ENCODE data around the gene CEP350. TPM values are rescaled to one million over a fixed set of nuclear protein-coding genes. Genes with fewer than 3 reads are reported as not detected.

CEP350 gene
- total and polyA plus RNA-seq, 2 of the 13 experiments (the other 11 are each of a cell fraction or from before 2014, with no cell fraction given), result 7.6 to 35.9 TPM

DNA sequence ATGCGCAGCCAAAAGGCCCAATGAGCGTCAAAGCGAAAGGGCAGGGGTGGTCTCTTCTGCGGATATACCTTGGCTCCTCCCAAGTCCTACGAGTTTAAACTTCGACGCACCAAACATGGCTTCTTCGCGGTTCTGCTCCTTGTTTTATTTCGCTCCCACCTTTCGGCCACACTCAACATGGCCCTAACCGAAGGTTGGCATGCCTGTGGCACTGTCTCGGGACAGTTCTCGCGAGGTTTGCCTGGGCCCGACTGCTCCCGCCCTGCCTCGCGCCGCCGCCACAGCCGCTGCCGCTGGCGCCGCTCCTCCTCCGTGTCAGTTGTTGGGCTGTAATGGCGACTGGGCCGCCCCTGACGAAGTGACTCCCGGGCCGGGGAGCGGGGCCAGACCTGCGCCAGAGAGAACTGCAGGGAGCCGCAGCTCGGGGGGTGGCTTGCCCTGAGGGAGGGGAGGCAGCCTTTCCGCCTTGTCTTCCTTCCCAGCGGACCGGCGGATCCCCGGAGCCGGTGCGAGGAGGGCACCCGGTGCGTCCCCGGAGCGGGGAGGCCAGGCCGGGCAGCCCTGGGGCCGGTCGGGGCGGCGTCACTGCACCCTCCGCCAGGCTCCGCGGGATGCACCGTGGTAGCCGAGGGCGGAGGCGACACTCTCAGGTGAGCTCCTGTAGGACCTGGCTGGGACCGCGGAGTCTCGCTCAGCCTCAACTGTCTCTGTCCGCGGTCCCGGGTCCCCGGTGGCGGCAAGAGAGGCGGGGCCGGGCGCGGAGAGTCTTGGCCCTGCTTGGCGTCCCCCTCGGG, at the start of gene CEP350 (continued):
- TF ChIP-seq, protein P1, sequence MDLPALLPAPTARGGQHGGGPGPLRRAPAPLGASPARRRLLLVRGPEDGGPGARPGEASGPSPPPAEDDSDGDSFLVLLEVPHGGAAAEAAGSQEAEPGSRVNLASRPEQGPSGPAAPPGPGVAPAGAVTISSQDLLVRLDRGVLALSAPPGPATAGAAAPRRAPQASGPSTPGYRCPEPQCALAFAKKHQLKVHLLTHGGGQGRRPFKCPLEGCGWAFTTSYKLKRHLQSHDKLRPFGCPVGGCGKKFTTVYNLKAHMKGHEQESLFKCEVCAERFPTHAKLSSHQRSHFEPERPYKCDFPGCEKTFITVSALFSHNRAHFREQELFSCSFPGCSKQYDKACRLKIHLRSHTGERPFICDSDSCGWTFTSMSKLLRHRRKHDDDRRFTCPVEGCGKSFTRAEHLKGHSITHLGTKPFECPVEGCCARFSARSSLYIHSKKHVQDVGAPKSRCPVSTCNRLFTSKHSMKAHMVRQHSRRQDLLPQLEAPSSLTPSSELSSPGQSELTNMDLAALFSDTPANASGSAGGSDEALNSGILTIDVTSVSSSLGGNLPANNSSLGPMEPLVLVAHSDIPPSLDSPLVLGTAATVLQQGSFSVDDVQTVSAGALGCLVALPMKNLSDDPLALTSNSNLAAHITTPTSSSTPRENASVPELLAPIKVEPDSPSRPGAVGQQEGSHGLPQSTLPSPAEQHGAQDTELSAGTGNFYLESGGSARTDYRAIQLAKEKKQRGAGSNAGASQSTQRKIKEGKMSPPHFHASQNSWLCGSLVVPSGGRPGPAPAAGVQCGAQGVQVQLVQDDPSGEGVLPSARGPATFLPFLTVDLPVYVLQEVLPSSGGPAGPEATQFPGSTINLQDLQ (CRISPR knock-in tag; IDR thresholded peaks at IDR 0.05), result no peak
- TF ChIP-seq, protein P2, sequence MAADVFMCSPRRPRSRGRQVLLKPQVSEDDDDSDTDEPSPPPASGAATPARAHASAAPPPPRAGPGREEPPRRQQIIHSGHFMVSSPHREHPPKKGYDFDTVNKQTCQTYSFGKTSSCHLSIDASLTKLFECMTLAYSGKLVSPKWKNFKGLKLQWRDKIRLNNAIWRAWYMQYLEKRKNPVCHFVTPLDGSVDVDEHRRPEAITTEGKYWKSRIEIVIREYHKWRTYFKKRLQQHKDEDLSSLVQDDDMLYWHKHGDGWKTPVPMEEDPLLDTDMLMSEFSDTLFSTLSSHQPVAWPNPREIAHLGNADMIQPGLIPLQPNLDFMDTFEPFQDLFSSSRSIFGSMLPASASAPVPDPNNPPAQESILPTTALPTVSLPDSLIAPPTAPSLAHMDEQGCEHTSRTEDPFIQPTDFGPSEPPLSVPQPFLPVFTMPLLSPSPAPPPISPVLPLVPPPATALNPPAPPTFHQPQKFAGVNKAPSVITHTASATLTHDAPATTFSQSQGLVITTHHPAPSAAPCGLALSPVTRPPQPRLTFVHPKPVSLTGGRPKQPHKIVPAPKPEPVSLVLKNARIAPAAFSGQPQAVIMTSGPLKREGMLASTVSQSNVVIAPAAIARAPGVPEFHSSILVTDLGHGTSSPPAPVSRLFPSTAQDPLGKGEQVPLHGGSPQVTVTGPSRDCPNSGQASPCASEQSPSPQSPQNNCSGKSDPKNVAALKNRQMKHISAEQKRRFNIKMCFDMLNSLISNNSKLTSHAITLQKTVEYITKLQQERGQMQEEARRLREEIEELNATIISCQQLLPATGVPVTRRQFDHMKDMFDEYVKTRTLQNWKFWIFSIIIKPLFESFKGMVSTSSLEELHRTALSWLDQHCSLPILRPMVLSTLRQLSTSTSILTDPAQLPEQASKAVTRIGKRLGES (CRISPR knock-in tag; IDR thresholded peaks at IDR 0.05; ENCODE audit: borderline replicate concordance), result no peak
- no peak; the same call in 1 of the 2 replicates for TF ChIP-seq ZNF616 (CRISPR knock-in tag; IDR thresholded peaks at IDR 0.05; ENCODE audit: low read depth)
- no peak for TF ChIP-seq ZNF333 (CRISPR knock-in tag; IDR thresholded peaks at IDR 0.05; ENCODE audit: borderline replicate concordance)
- TF ChIP-seq HMGA1 (CRISPR knock-in tag; conservative IDR thresholded peaks at IDR 0.05), result no peak
- no peak; the same call in 1 of the 2 replicates for TF ChIP-seq ZNF878 (CRISPR knock-in tag; IDR thresholded peaks at IDR 0.05)
- TF ChIP-seq HHEX (CRISPR knock-in tag; IDR thresholded peaks at IDR 0.05), result no peak
- TF ChIP-seq ATF1 (CRISPR knock-in tag; IDR thresholded peaks at IDR 0.05), result 0 out of 2 replicates have a peak, but pooled peaks have one; percentile 16
- TF ChIP-seq, protein P3, sequence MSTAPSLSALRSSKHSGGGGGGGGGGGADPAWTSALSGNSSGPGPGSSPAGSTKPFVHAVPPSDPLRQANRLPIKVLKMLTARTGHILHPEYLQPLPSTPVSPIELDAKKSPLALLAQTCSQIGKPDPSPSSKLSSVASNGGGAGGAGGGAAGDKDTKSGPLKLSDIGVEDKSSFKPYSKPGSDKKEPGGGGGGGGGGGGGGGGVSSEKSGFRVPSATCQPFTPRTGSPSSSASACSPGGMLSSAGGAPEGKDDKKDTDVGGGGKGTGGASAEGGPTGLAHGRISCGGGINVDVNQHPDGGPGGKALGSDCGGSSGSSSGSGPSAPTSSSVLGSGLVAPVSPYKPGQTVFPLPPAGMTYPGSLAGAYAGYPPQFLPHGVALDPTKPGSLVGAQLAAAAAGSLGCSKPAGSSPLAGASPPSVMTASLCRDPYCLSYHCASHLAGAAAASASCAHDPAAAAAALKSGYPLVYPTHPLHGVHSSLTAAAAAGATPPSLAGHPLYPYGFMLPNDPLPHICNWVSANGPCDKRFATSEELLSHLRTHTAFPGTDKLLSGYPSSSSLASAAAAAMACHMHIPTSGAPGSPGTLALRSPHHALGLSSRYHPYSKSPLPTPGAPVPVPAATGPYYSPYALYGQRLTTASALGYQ (CRISPR knock-in tag; IDR thresholded peaks at IDR 0.05), result 0 out of 2 replicates have a peak, but pooled peaks have one; percentile 63
- peak; percentile 86 for TF ChIP-seq ZNF337 (CRISPR knock-in tag; IDR thresholded peaks at IDR 0.05; ENCODE audit: borderline replicate concordance, low read depth)
- TF ChIP-seq BHLHE40 (IDR thresholded peaks at IDR 0.05; ENCODE audit: low read length), result no peak
- TF ChIP-seq, protein P4, sequence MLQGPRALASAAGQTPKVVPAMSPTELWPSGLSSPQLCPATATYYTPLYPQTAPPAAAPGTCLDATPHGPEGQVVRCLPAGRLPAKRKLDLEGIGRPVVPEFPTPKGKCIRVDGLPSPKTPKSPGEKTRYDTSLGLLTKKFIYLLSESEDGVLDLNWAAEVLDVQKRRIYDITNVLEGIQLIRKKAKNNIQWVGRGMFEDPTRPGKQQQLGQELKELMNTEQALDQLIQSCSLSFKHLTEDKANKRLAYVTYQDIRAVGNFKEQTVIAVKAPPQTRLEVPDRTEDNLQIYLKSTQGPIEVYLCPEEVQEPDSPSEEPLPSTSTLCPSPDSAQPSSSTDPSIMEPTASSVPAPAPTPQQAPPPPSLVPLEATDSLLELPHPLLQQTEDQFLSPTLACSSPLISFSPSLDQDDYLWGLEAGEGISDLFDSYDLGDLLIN (CRISPR knock-in tag; IDR thresholded peaks at IDR 0.05; ENCODE audit: borderline replicate concordance), result no peak
- TF ChIP-seq, protein P5, sequence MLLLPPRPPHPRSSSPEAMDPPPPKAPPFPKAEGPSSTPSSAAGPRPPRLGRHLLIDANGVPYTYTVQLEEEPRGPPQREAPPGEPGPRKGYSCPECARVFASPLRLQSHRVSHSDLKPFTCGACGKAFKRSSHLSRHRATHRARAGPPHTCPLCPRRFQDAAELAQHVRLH (CRISPR knock-in tag; IDR thresholded peaks at IDR 0.05; ENCODE audit: borderline replicate concordance, low read depth), result peak; percentile 86; the same call in 1 of the 2 replicates
- TF ChIP-seq MEIS1 (CRISPR knock-in tag; IDR thresholded peaks at IDR 0.05; ENCODE audit: borderline replicate concordance), result peak; percentile 75
- no peak for TF ChIP-seq PLRG1 (conservative IDR thresholded peaks at IDR 0.05)
- TF ChIP-seq ZNF30 (CRISPR knock-in tag; IDR thresholded peaks at IDR 0.05), result peak; percentile 42; the same call in 1 of the 2 replicates
- no peak for TF ChIP-seq NFE2L2 (IDR thresholded peaks at IDR 0.05; ENCODE audit: low read length)
- TF ChIP-seq ZNF781 (CRISPR knock-in tag; IDR thresholded peaks at IDR 0.05; ENCODE audit: borderline replicate concordance, not compliant biosample characterization), result peak; percentile 62
